OCI-LY3 (cell line): Measurements from ENCODE around the gene CACNA1I.

Experiments used
- H2AFZ ChIP-seq: fragments of 200-600, 300-600 bp; shearing (Covaris generic); 2 replicates; pipeline ENCODE4 v1.6.0; 2014; ENCODE audit warnings: antibody characterized with exemption, low read depth, low read length
- H3K27ac ChIP-seq: fragments of 200-600, 300-600 bp; sonication (generic); 2 replicates; pipeline ENCODE4 v1.5.1; 2014; ENCODE audit warnings: mild to moderate bottlenecking, low read length, moderate library complexity, mixed read lengths
- H3K27me3 ChIP-seq: fragments of 200-600, 300-600 bp; sonication (generic); 2 replicates; pipeline ENCODE4 v1.6.1; 2014; ENCODE audit warnings: low read depth, low read length, mixed read lengths
- H3K36me3 ChIP-seq: fragments of 200-600, 300-600 bp; sonication (generic); replicated peaks from 2 replicates; pipeline ENCODE3; 2014; ENCODE audit warnings: low read depth, low read length, mixed read lengths
- H3K4me1 ChIP-seq: fragments of 300-600, 200-600 bp; sonication (generic); 2 replicates; pipeline ENCODE4 v1.6.1; 2014; ENCODE audit warnings: low read length, mixed read lengths
- H3K4me2 ChIP-seq: fragments of 200-600, 300-600 bp; sonication (generic); 2 replicates; pipeline ENCODE4 v1.6.1; 2014; ENCODE audit warnings: low read length, mixed read lengths
- H3K4me3 ChIP-seq: fragments of 300-600, 200-600 bp; sonication (generic); 2 replicates; pipeline ENCODE4 v1.5.1; 2014; ENCODE audit warnings: antibody characterized with exemption, mild to moderate bottlenecking, low read length, moderate library complexity
- H3K79me2 ChIP-seq: fragments of 300-600, 200-600 bp; shearing (Covaris generic); 2 replicates; pipeline ENCODE4 v1.6.1; 2014; ENCODE audit warnings: mild to moderate bottlenecking, low read length, mixed read lengths
- H3K9ac ChIP-seq: fragments of 300-600, 200-600 bp; shearing (Covaris generic); 2 replicates; pipeline ENCODE4 v1.6.0; 2014; ENCODE audit warnings: mild to moderate bottlenecking, low read length, moderate library complexity
- H3K9me3 ChIP-seq: fragments of 200-600, 300-600 bp; shearing (Covaris generic); 2 replicates; pipeline ENCODE4 v1.6.1; 2014; ENCODE audit warnings: low read length, mixed read lengths; ENCODE audit not compliant: insufficient read depth
- H4K20me1 ChIP-seq: fragments of 200-600, 300-600 bp; sonication (generic); 2 replicates; pipeline ENCODE4 v1.6.1; 2016; ENCODE audit warnings: low read length, mixed read lengths; ENCODE audit not compliant: insufficient read depth
- EZH2phosphoT487 ChIP-seq: fragments of 200-600 bp; shearing (Covaris generic); IDR thresholded peaks from 2 replicates; pipeline ENCODE4 v1.6.1; 2018; ENCODE audit warnings: antibody characterized with exemption, mixed run types, low read depth
- TF ChIP-seq, protein P1 (sequence below): fragments of 200-600, 300-600 bp; sonication (generic); IDR thresholded peaks from 2 replicates; pipeline ENCODE4 v1.5.1; 2014; ENCODE audit warnings: antibody characterized with exemption, low read length, low read depth

Gene CACNA1I

GRCh38 chr22:39631381-39632286 lies 61.1 kb downstream of the CACNA1I start:
- no peak overlapping the region for H3K27ac ChIP-seq
- no peaks in the 10 kb centered on the region for H3K36me3 ChIP-seq
- no peaks in the 10 kb centered on the region for H3K4me1 ChIP-seq
- no peak overlapping the region for H3K4me3 ChIP-seq
- H3K4me2 ChIP-seq, result no peak overlapping the region
- H4K20me1 ChIP-seq, result no peaks in the 10 kb centered on the region
- H2AFZ ChIP-seq, result no peak overlapping the region
- H3K9ac ChIP-seq, result no peak overlapping the region
- TF ChIP-seq, protein P1, sequence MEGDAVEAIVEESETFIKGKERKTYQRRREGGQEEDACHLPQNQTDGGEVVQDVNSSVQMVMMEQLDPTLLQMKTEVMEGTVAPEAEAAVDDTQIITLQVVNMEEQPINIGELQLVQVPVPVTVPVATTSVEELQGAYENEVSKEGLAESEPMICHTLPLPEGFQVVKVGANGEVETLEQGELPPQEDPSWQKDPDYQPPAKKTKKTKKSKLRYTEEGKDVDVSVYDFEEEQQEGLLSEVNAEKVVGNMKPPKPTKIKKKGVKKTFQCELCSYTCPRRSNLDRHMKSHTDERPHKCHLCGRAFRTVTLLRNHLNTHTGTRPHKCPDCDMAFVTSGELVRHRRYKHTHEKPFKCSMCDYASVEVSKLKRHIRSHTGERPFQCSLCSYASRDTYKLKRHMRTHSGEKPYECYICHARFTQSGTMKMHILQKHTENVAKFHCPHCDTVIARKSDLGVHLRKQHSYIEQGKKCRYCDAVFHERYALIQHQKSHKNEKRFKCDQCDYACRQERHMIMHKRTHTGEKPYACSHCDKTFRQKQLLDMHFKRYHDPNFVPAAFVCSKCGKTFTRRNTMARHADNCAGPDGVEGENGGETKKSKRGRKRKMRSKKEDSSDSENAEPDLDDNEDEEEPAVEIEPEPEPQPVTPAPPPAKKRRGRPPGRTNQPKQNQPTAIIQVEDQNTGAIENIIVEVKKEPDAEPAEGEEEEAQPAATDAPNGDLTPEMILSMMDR, result no peak
- H3K27me3 ChIP-seq, result peaks cover 15% of the 10 kb centered on the region
- H3K79me2 ChIP-seq, result no peaks in the 10 kb centered on the region
- H3K9me3 ChIP-seq, result no peaks in the 10 kb centered on the region

- no peak overlapping the region for H3K27ac ChIP-seq
- no peak overlapping the region for H2AFZ ChIP-seq
- H3K27me3 ChIP-seq, result peaks cover 21% of the 10 kb centered on the region
- H3K4me3 ChIP-seq, result no peak overlapping the region
- no peak overlapping the region for H3K4me2 ChIP-seq
- TF ChIP-seq EZH2phosphoT487, result no peak
- TF ChIP-seq, protein P1, result no peak
- no peaks in the 10 kb centered on the region for H4K20me1 ChIP-seq
- no peak overlapping the region for H3K9ac ChIP-seq
- no peaks in the 10 kb centered on the region for H3K4me1 ChIP-seq
- no peaks in the 10 kb centered on the region for H3K36me3 ChIP-seq
- H3K9me3 ChIP-seq, result no peaks in the 10 kb centered on the region
- no peaks in the 10 kb centered on the region for H3K79me2 ChIP-seq
Measured at GRCh38 chr22:39634530-39635405, 64.2 kb downstream of the CACNA1I start.

GRCh38 chr22:39635719-39636118 lies 65.2 kb downstream of the CACNA1I start:
- no peaks in the 10 kb centered on the region for H4K20me1 ChIP-seq
- H3K27ac ChIP-seq, result no peak overlapping the region
- H3K79me2 ChIP-seq, result no peaks in the 10 kb centered on the region
- no peaks in the 10 kb centered on the region for H3K9me3 ChIP-seq
- H3K4me3 ChIP-seq, result no peak overlapping the region
- no peak overlapping the region for H3K4me2 ChIP-seq
- no peak overlapping the region for H2AFZ ChIP-seq
- TF ChIP-seq, protein P1, result no peak
- no peaks in the 10 kb centered on the region for H3K36me3 ChIP-seq
- H3K9ac ChIP-seq, result no peak overlapping the region
- H3K4me1 ChIP-seq, result no peaks in the 10 kb centered on the region
- peaks cover 23% of the 10 kb centered on the region for H3K27me3 ChIP-seq

DNA sequence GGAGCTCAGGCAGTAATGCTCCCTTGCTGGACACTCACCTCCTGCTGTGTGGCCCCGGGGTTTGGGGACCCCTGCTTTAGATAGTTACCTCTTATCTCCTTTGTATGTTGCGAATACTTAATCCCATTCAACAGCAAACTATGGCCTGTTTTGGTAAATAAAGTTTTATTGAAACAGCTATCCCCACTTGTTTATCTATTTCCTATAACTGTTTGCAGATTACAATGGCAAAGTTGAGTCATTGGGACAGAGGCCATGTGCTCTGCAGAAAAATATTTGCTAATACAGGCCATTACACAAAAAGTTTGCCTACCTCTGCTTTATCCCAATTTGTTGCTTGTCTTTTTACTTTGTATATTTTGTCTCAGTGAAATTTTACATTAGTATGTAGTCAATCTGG lies 68.4 kb downstream of the CACNA1I start:
- no peak overlapping the region for H2AFZ ChIP-seq
- H3K4me1 ChIP-seq, result no peaks in the 10 kb centered on the region
- H3K4me3 ChIP-seq, result no peak overlapping the region
- H3K27ac ChIP-seq, result no peak overlapping the region
- no peak overlapping the region for H3K4me2 ChIP-seq
- no peak overlapping the region for H3K9ac ChIP-seq
- peaks cover 35% of the 10 kb centered on the region for H3K27me3 ChIP-seq
- no peaks in the 10 kb centered on the region for H4K20me1 ChIP-seq
- H3K9me3 ChIP-seq, result no peaks in the 10 kb centered on the region
- TF ChIP-seq, protein P1, result no peak
- no peak for TF ChIP-seq EZH2phosphoT487
- no peaks in the 10 kb centered on the region for H3K79me2 ChIP-seq
- no peaks in the 10 kb centered on the region for H3K36me3 ChIP-seq
